IMR-90 (cell line): ENCODE measurements around the gene CMTM7. TPM values are rescaled to one million over a fixed set of nuclear protein-coding genes. Genes with fewer than 3 reads are reported as not detected.

Experiments used
- ATAC-seq: fragments of 200-7000 bp; cut with Tn5 transposase; 2 replicates; pipeline ENCODE4 v1.9.1; 2020; ENCODE audit warnings: low read depth, mild to moderate bottlenecking, moderate library complexity
- BruUV-seq: library from RNA; stranded (reverse); fragments of 400-500 nt; replicated peaks from 2 replicates; lab custom pipeline; 2021; lab: Mats Ljungman, UMichigan
- CTCF ChIA-PET: fragments of 300-600 bp; formaldehyde crosslinking; extraction: SDS; loops from one replicate; lab custom pipeline; 2021; ENCODE audit warnings: antibody characterized with exemption; lab: Yijun Ruan, JAX
- POLR2A ChIA-PET: fragments of 300-600 bp; sonication (Branson Sonifier 250); formaldehyde crosslinking; loops from one replicate; lab custom pipeline; 2022; ENCODE audit warnings: antibody characterized with exemption; ENCODE audit not compliant: unreplicated experiment; lab: Charles Lee
- DNase-seq: peaks from one replicate; pipeline ENCODE4 v3.0.0; 2013
- H2AFZ ChIP-seq: replicated peaks from 2 replicates; pipeline ENCODE3; 2013; ENCODE audit warnings: low read length, mild to moderate bottlenecking; ENCODE audit not compliant: poor library complexity
- H2AK5ac ChIP-seq: 2 replicates; pipeline ENCODE4 v1.6.1; 2013; ENCODE audit warnings: low read depth, low read length, inconsistent platforms
- H2AK9ac ChIP-seq: replicated peaks from 2 replicates; pipeline ENCODE3; 2013; ENCODE audit warnings: mild to moderate bottlenecking, low read depth, low read length, moderate library complexity; ENCODE audit not compliant: poor library complexity
- H2BK120ac ChIP-seq: 2 replicates; pipeline ENCODE4 v1.6.1; 2013; ENCODE audit warnings: low read depth, low read length, inconsistent platforms
- H2BK15ac ChIP-seq: 3 replicates; pipeline ENCODE4 v1.6.1; 2013; ENCODE audit warnings: low read depth, low read length, inconsistent platforms
- H2BK20ac ChIP-seq: 2 replicates; pipeline ENCODE4 v1.6.1; 2013; ENCODE audit warnings: low read depth, mild to moderate bottlenecking, inconsistent platforms, low read length, moderate library complexity
- H2BK5ac ChIP-seq: 2 replicates; pipeline ENCODE4 v1.6.1; 2013; ENCODE audit warnings: mild to moderate bottlenecking, low read depth, low read length, inconsistent platforms; ENCODE audit not compliant: poor library complexity, severe bottlenecking
- H3K14ac ChIP-seq: replicated peaks from 2 replicates; pipeline ENCODE4 v1.6.1; 2013; ENCODE audit warnings: low read depth, low read length, inconsistent platforms
- H3K18ac ChIP-seq: 2 replicates; pipeline ENCODE4 v1.6.1; 2013; ENCODE audit warnings: low read depth, low read length, control low read depth
- H3K23ac ChIP-seq: 2 replicates; pipeline ENCODE4 v1.6.1; 2013; ENCODE audit warnings: low read depth, low read length, inconsistent platforms
- H3K27ac ChIP-seq: 2 replicates; pipeline ENCODE4 v1.5.1; 2013; ENCODE audit warnings: mild to moderate bottlenecking, control low read depth, low read length; ENCODE audit not compliant: insufficient read depth
- H3K27me3 ChIP-seq: 2 replicates; pipeline ENCODE4 v1.6.1; 2013; ENCODE audit warnings: low read length; ENCODE audit not compliant: control insufficient read depth, insufficient read depth
- H3K36me3 ChIP-seq: 2 replicates; pipeline ENCODE4 v1.6.1; 2013; ENCODE audit warnings: low read length, mixed read lengths; ENCODE audit not compliant: control insufficient read depth, insufficient read depth
- H3K4ac ChIP-seq: 2 replicates; pipeline ENCODE4 v1.6.1; 2013; ENCODE audit warnings: low read depth, low read length, inconsistent platforms
- H3K4me1 ChIP-seq: 2 replicates; pipeline ENCODE4 v1.6.1; 2013; ENCODE audit warnings: low read length, mixed read lengths; ENCODE audit not compliant: control insufficient read depth, insufficient read depth
- H3K4me2 ChIP-seq: 2 replicates; pipeline ENCODE4 v1.6.1; 2013; ENCODE audit warnings: low read depth, mild to moderate bottlenecking, control low read depth, low read length, moderate library complexity
- H3K4me3 ChIP-seq: 2 replicates; pipeline ENCODE4 v1.5.1; 2013; ENCODE audit warnings: low read depth, mild to moderate bottlenecking, control low read depth, low read length, moderate library complexity; ENCODE audit not compliant: insufficient read depth
- H3K56ac ChIP-seq: 2 replicates; pipeline ENCODE4 v1.6.1; 2013; ENCODE audit warnings: low read length, inconsistent platforms; ENCODE audit not compliant: insufficient read depth; ENCODE audit errors: extremely low read depth
- H3K79me1 ChIP-seq, 2 experiments: 2 replicates each; pipeline ENCODE4 v1.6.1; 2013; ENCODE audit warnings: low read length in 2 of 2, inconsistent platforms in 1 of 2, low read depth in 1 of 2
- H3K9ac ChIP-seq: 2 replicates; pipeline ENCODE4 v1.6.1; 2013; ENCODE audit warnings: low read depth, low read length, control low read depth
- H3K9me1 ChIP-seq: 2 replicates; pipeline ENCODE4 v1.6.1; 2013; ENCODE audit warnings: low read length, inconsistent platforms; ENCODE audit not compliant: insufficient read depth
- H3K9me3 ChIP-seq: 2 replicates; pipeline ENCODE4 v1.6.1; 2013; ENCODE audit warnings: low read length; ENCODE audit not compliant: control insufficient read depth, insufficient read depth
- H4K20me1 ChIP-seq: 2 replicates; pipeline ENCODE4 v1.6.1; 2013; ENCODE audit warnings: low read length, inconsistent platforms; ENCODE audit not compliant: insufficient read depth
- H4K5ac ChIP-seq: 2 replicates; pipeline ENCODE4 v1.6.1; 2013; ENCODE audit warnings: mild to moderate bottlenecking, low read depth, low read length, control low read depth
- H4K8ac ChIP-seq, 2 experiments: 2 replicates each; pipeline ENCODE4 v1.6.1; 2013; ENCODE audit warnings: low read depth in 2 of 2, low read length in 2 of 2, control low read depth in 1 of 2, inconsistent platforms in 1 of 2
- H4K91ac ChIP-seq: 2 replicates; pipeline ENCODE4 v1.6.1; 2013; ENCODE audit warnings: low read depth, low read length, inconsistent platforms; ENCODE audit not compliant: insufficient read depth
- BHLHE40 ChIP-seq: fragments of 150-350 bp; IDR thresholded peaks from 2 replicates; pipeline ENCODE4 v1.6.1; 2016; ENCODE audit warnings: mild to moderate bottlenecking, low read depth, low read length
- CEBPB ChIP-seq: IDR thresholded peaks from 2 replicates; pipeline ENCODE4 v1.6.1; 2012; ENCODE audit warnings: low read depth, low read length, improper control_type of control experiment
- CHD1 ChIP-seq: IDR thresholded peaks from 2 replicates; pipeline ENCODE4 v1.6.1; 2012; ENCODE audit warnings: low read depth, low read length, improper control_type of control experiment
- CTCF ChIP-seq: conservative IDR thresholded peaks from 2 replicates; pipeline ENCODE4 v1.5.1; 2012; ENCODE audit warnings: mild to moderate bottlenecking, low read depth, low read length, improper control_type of control experiment
- ELK1 ChIP-seq: fragments of 150-350 bp; IDR thresholded peaks from 2 replicates; pipeline ENCODE4 v1.6.1; 2016; ENCODE audit warnings: low read depth, mild to moderate bottlenecking, low read length, moderate library complexity, borderline replicate concordance
- FOS ChIP-seq: fragments of 150-350 bp; IDR thresholded peaks from 2 replicates; pipeline ENCODE4 v1.6.1; 2016; ENCODE audit warnings: low read depth, low read length
- MAFK ChIP-seq: IDR thresholded peaks from 2 replicates; pipeline ENCODE4 v1.6.1; 2012; ENCODE audit warnings: low read depth, low read length, improper control_type of control experiment
- MAZ ChIP-seq: IDR thresholded peaks from 2 replicates; pipeline ENCODE4 v1.6.1; 2012; ENCODE audit warnings: low read depth, mild to moderate bottlenecking, low read length, improper control_type of control experiment, moderate library complexity, borderline replicate concordance
- MXI1 ChIP-seq: IDR thresholded peaks from 2 replicates; pipeline ENCODE4 v1.6.1; 2012; ENCODE audit warnings: low read depth, mild to moderate bottlenecking, low read length, moderate library complexity, borderline replicate concordance
- NFE2L2 ChIP-seq: fragments of 150-350 bp; IDR thresholded peaks from 2 replicates; pipeline ENCODE4 v1.6.1; 2016; ENCODE audit warnings: low read depth, mild to moderate bottlenecking, low read length
- POLR2A ChIP-seq: IDR thresholded peaks from 2 replicates; pipeline ENCODE4 v1.6.1; 2012; ENCODE audit warnings: mild to moderate bottlenecking, low read depth, low read length
- RAD21 ChIP-seq: IDR thresholded peaks from 2 replicates; pipeline ENCODE4 v1.6.1; 2012; ENCODE audit warnings: low read length, improper control_type of control experiment
- RCOR1 ChIP-seq: IDR thresholded peaks from 2 replicates; pipeline ENCODE4 v1.6.1; 2012; ENCODE audit warnings: mild to moderate bottlenecking, low read length, improper control_type of control experiment; ENCODE audit not compliant: insufficient replicate concordance
- RFX5 ChIP-seq: IDR thresholded peaks from 2 replicates; pipeline ENCODE4 v1.8.0; 2012; ENCODE audit warnings: low read depth, mild to moderate bottlenecking, low read length, moderate library complexity
- SMC3 ChIP-seq: fragments of 150-350 bp; IDR thresholded peaks from 2 replicates; pipeline ENCODE4 v1.6.1; 2016; ENCODE audit warnings: low read depth, mild to moderate bottlenecking, antibody characterized with exemption, low read length, moderate library complexity
- USF2 ChIP-seq: fragments of 150-350 bp; IDR thresholded peaks from 2 replicates; pipeline ENCODE4 v1.6.1; 2017; ENCODE audit warnings: mild to moderate bottlenecking, antibody characterized with exemption, low read length, low read depth
- WGBS, 2 experiments: methylation state at CpG; one replicate each; pipeline versions ENCODE4 v1.1.5 to v1.1.7; 2013; ENCODE audit warnings: missing lambda C conversion rate in 2 of 2; ENCODE audit not compliant: insufficient read length in 1 of 2; ENCODE audit errors: extremely low coverage in 2 of 2; 5-methylcytosine and 5-hydroxymethylcytosine counted together
- dilution Hi-C: fragments of 300-500 bp; cut with HindIII; formaldehyde crosslinking; loops from one replicate; pipeline ENCODE4 v1.14.3; 2018; ENCODE audit warnings: low sequenced_read_pairs; ENCODE audit not compliant: unreplicated experiment
- in situ Hi-C: fragments of 300-500 bp; cut with MboI; formaldehyde crosslinking; loops from 3 replicates; pipeline ENCODE4 v1.14.3; 2019; ENCODE audit warnings: low sequenced_read_pairs, inconsistent platforms, mixed read lengths
- intact Hi-C: fragments of 100-400 bp; cut with micrococcal nuclease; formaldehyde crosslinking; loops from 2 replicates; pipeline ENCODE4 v1.10.0; 2022
- polyA plus RNA-seq, 3 experiments: library from polyadenylated mRNA; depleted of rRNA; stranded (reverse); fragments of >200 nt; gene quantifications; 2 replicates each; pipeline ENCODE4 v1.2.3, GENCODE V29; 2012; ENCODE audit warnings: low replicate concordance in 1 of 3
- total RNA-seq: library from RNA; depleted of rRNA; stranded (reverse); fragments of >200 nt; gene quantifications from 2 replicates; pipeline ENCODE4 v1.2.3, GENCODE V29; 2012

CMTM7 gene
- total and polyA plus RNA-seq, 2 of the 4 experiments (the other 2 are of a cell fraction): 3.4 to 31.4 TPM

- Histone ChIP-seq H3K14ac (no peak overlapping the region), H2BK15ac (no peak overlapping the region), H2AK9ac (no peak overlapping the region), H4K8ac (no peak overlapping the region), H3K9me1 (no peaks in the 10 kb centered on the region), H3K79me1 (peaks cover 12 to 27% of the 10 kb centered on the region in 2 experiments), H3K4me3 (no peak overlapping the region), H2BK5ac (no peak overlapping the region), H3K18ac (no peak overlapping the region), H3K4ac (no peak overlapping the region), H3K56ac (no peak overlapping the region), H3K23ac (no peak overlapping the region), H3K9me3 (no peaks in the 10 kb centered on the region), H2AFZ (no peak overlapping the region), H4K20me1 (no peaks in the 10 kb centered on the region), H4K91ac (no peak overlapping the region), H2BK120ac (no peak overlapping the region), H2BK20ac (no peak overlapping the region), H3K9ac (no peak overlapping the region), H3K27ac (no peak overlapping the region), H3K4me2 (no peak overlapping the region), H2AK5ac (no peak overlapping the region), H3K4me1 (no peaks in the 10 kb centered on the region), H3K27me3 (no peaks in the 10 kb centered on the region), H4K5ac (no peak overlapping the region), H3K36me3 (peaks cover 14% of the 10 kb centered on the region)
- ATAC-seq: no peak
- TF ChIP-seq SMC3: no peak
- no peak for TF ChIP-seq MXI1
- no peak for TF ChIP-seq CEBPB
- no peak for TF ChIP-seq BHLHE40
- TF ChIP-seq RCOR1: no peak
- no peak for TF ChIP-seq POLR2A
- TF ChIP-seq CTCF: no peak
- TF ChIP-seq CHD1: no peak
- no peak for TF ChIP-seq ELK1
- no peak for TF ChIP-seq MAFK
- TF ChIP-seq RFX5: no peak
- TF ChIP-seq USF2: no peak
- TF ChIP-seq NFE2L2: no peak
- TF ChIP-seq MAZ: no peak
- no peak for TF ChIP-seq FOS
- TF ChIP-seq RAD21: no peak
- POLR2A ChIA-PET: no interaction called here
- in situ Hi-C loops (no loop called here), intact Hi-C loops (no loop called here), dilution Hi-C loops (no loop called here)
- DNase-seq: no peak
- WGBS, 2 experiments: no CpG with 5 or more reads among the region's 1 CpG
- BruUV-seq: no TSS peak
- CTCF ChIA-PET: interaction anchor here (1.2 to 1.5 kb wide), 2 partner anchors 14 to 16 kb away, joined by 4 read pairs; no protein-coding TSS in a partner anchor
These were observed 92.1 kb downstream of the CMTM7 start for GRCh38 chr3:32483772-32484171.
